Measurements from ENCODE around the gene ST3GAL4.

ST3GAL4 gene

DNA sequence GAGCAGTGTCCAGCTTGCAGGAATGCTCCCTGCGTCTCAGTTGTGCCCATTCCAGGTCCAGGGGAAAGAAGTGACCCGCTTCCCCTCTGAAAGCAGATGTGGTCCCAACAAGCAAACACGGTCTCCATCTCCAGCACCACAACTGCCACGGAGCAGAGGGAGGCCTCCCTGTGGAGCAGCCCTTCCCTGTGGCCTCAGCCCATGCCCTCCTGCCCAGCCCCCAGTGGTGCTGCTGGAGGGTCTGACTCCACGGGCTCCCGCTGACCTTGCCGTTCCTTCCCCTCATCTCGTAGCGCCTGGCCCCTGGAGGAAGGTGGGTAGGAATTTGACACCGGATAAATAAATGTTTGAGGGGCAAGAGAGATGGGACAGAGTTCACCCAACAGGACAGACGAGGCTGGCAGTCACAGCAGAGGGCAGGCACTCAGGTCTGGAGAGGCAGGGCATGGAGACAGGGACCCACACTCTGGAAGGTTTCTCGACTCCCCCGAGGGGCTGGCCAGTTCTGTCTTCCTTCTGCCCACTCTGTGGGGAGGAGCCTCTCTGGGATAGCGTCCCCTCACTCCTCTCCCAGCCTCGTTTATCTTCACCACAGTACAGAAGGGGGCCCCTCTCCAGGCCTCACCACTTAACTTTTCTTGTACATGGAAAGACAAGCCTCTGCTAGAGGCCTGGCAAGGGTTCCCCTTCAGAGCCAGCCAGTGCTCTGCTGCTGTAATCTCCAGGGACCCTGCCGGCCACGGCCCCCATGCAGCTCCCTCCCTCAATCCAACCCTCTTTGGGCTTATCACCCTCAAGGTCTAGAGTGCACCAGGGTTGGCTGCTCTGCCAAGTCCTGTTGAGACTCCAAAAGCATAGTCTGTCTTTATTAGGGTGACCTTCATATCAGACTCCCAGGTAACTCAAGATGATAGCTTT is 7.5 kb upstream of the ST3GAL4 start:
- H3K27ac ChIP-seq = no peak overlapping the region
- TF ChIP-seq, protein P1, sequence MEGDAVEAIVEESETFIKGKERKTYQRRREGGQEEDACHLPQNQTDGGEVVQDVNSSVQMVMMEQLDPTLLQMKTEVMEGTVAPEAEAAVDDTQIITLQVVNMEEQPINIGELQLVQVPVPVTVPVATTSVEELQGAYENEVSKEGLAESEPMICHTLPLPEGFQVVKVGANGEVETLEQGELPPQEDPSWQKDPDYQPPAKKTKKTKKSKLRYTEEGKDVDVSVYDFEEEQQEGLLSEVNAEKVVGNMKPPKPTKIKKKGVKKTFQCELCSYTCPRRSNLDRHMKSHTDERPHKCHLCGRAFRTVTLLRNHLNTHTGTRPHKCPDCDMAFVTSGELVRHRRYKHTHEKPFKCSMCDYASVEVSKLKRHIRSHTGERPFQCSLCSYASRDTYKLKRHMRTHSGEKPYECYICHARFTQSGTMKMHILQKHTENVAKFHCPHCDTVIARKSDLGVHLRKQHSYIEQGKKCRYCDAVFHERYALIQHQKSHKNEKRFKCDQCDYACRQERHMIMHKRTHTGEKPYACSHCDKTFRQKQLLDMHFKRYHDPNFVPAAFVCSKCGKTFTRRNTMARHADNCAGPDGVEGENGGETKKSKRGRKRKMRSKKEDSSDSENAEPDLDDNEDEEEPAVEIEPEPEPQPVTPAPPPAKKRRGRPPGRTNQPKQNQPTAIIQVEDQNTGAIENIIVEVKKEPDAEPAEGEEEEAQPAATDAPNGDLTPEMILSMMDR (conservative IDR thresholded peaks at IDR 0.05) = no peak

DNA sequence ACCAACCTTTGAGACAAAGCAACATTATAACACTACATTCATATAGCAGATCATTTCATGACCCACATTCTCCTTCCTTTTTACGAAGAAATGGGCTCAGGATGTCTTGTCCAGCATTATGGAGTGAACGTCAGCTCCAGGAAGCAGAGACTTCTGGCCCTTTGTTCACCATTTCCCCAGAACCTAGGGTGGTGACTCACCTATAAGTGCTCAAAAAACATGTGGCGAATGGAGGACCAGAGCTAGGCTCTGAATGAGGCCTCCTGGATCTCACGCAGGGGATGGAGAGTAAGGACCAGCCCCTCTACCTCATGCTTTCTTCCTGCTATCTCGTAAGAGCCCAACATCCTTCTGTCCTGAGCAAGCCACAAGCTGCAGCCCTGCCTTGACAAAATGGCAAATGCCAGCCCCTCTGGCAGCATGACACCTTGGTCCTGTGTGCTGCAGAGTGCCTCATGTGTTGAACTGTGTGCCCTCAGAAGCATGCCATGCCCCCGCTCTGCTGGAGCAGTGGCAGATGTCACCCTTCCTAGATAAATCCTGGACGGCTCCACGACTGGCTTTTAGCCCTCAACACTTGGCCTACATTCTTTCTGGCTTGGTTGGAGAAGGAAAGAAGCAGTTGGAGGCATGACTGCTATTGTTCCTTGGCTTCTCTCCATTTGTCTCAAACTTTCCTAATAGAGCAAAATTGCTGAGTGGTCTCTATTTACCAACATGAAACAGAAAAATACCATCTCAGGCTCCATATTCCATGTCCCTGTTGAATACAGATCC is 6.5 kb upstream of the ST3GAL4 start:
- no peak overlapping the region for H3K27ac ChIP-seq

DNA sequence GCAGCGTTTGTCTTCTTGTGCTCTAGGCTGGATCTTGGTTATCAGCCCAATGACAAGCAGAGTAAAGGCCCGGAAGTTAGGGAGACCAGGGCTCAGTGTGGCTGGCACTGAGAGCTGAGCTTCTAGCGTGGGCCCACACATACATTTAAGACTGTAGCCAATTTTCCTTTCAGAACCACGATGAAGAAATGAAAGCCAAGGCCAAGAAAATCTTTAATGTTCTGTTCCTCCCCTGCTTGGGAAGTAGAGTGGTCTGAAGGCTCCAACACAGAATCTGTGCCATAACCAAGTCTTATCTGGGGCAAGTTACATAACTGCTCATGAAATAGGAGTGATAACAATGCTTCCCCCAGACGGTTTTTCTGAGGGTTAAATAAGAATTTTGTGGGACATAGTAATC is 4.7 kb upstream of the ST3GAL4 start:
- H3K27ac ChIP-seq = no peak overlapping the region

More for the DNA sequence above, 6.5 kb upstream of the ST3GAL4 start:
- TF ChIP-seq, protein P1 (conservative IDR thresholded peaks at IDR 0.05) = no peak

DNA sequence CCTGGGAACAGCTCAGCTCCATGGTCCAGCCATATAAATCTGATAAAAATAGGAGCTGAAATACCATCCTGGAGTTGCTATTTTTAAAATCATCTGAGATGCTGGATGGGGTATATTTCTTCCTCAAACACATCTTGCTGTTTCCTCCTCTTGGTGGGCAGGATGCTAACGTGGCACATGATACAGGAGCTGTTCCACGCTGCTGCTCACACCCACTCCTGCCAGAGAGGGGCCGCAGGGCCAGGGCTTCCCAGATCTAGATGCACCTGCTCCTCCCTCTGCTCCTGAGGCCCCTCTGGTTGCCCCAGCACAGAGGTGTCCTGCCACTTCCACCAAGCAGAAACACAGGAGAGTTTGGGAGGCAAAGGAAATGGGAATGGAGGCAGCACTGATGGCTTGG is 3.3 kb upstream of the ST3GAL4 start:
- TF ChIP-seq, protein P1 (conservative IDR thresholded peaks at IDR 0.05) = no peak
- H3K27ac ChIP-seq = no peak overlapping the region

More for the DNA sequence above, 4.7 kb upstream of the ST3GAL4 start:
- TF ChIP-seq, protein P1 (conservative IDR thresholded peaks at IDR 0.05) = no peak

DNA sequence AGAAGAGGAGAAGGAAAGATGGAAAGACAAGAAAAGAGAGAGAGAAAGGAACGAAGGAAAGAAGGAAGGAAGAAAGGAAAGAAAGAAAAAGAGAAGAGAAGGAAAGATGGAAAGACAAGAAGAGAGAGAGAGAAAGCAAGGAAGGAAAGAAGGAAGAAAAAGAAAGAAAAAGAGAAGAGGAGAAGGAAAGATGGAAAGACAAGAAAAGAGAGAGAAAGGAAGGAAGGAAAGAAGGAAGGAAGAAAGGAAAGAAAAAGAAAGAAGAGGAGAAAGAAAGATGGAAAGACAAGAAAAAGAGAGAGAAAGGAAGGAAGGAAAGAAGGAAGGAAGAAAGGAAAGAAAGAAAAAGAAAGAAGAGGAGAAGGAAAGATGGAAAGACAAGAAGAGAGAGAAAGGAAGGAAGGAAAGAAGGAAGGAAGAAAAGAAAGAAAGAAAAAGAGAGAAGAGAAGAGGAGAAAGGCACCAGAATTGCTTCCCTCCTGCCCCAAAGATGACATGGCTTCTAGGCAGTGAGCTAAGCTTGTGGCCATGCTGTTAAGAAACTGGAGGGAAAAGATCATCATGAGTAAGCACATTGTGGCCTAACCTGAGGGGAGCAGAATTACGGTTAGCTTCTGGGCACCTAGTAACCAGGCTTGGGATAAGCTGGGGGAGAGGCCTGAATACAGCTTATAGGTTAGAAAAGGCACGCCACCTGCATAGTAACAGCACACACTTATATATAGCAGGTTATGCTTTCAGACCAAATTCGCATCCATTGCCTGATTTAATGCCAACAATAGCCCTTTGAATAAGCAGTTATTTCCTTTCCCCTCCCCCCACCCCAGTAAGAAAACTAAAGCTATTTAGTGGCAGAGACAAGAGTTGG is 2.3 kb upstream of the ST3GAL4 start:
- no peak overlapping the region for H3K27ac ChIP-seq
- TF ChIP-seq, protein P1 (conservative IDR thresholded peaks at IDR 0.05) = no peak

DNA sequence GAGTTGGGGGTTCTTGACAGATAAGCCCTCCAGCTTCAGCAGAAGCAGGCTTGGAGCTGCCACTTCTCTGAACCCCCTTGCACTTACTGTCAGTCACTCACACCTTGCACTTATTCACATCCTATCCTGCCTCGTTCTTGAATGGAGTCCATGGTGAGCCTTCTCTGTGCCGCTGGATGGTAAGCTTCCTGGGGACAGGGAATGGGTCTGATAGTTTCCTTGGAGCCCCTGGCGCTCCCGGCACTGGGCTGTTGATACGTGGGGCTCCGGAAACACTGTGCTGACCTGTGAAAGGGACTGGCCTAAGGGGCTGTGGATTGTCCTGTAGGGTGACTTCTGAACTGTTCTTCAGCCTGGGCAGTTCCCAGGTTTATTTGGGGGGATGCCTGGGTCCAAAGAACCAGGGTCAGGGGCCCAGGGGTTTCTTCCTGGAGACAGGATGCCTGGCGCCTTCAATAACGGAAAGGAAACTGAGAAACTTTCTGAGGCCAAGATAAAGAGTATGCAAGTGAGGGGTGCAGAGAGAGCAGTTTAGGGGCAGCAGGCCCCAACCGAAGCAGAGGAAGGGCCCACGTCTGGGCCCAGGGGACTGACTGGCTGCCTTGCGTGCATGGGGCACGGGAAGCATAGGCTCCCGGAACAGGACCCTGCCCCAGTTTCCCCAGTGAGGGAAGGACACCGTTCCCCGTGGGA is 709 bp upstream of the ST3GAL4 start:
- H3K27ac ChIP-seq = peak overlapping the region; percentile 89
- TF ChIP-seq, protein P1 (conservative IDR thresholded peaks at IDR 0.05) = no peak
